GM19328 (cell line): Measurements from ENCODE around the gene LLGL1.

ENCODE experiments used
- ATAC-seq: cut with Tn5 transposase; IDR thresholded peaks from one replicate; pipeline ENCODE4 v1.9.1; 2021; ENCODE audit warnings: mild to moderate bottlenecking, moderate library complexity; ENCODE audit not compliant: unreplicated experiment

Gene LLGL1

GRCh38 chr17:18228176-18228682 lies 2.8 kb downstream of the LLGL1 start:
- ATAC-seq: no peak

DNA sequence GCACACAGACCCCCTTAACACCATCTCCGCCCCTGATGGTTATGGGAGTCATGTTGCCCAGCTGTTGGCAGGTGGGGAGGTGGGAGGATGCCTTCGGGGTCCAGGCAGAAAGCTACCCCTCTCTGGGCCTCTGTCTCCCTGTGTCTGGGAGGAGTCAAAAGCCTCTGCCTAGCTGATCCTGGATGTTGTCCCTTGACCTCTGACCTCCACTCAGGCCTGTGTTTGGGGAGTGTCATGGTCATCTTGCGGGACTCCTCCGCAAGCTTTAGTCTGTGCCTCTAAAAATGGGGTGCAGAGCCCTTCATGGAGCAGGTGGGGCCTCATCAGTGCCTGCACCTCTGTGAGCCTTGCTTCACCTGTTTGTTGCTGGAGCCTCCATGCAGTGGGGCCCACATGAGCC lies 3.8 kb downstream of the LLGL1 start:
- ATAC-seq: no peak

DNA sequence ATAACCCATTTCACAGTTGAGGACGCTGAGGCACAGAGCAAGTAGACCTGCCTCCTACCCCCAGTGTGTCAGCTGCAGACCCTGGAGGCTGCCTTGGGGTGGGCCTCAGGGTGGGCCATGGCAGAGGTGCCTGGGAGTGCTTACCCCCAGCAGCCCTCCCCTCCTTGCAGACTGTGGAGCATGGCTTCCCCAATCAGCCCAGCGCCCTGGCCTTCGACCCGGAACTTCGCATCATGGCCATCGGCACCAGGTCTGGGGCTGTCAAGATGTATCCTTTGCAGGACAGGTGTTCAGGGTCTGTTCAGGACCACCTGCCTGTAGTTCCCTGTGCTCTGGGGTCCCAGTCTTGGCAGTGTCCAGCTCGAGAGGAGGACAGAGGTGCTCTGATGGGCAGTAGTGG lies 4.3 kb downstream of the LLGL1 start:
- ATAC-seq: no peak

GRCh38 chr17:18230288-18231141 lies 5.1 kb downstream of the LLGL1 start:
- ATAC-seq: no peak

DNA sequence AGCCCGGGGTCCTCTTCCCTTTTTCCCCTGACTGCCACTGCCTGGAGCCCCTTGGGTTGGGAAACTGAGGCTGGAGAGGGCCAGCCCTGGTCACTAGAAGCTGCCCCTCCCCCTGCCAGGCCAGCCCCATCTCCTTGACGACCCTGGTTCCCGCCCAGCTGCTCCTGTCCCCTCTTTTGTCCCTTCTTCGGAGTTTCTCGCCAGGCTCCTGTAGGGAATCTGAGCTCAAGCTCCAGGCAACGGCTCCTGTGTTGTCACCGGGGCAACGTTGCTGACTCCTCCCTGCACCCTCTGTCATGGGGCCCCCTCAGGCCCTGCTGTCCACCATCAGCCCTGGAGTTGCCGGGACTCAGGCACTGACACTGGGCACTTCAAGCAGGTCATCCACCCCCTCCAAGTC lies 5.7 kb downstream of the LLGL1 start:
- no peak for ATAC-seq

DNA sequence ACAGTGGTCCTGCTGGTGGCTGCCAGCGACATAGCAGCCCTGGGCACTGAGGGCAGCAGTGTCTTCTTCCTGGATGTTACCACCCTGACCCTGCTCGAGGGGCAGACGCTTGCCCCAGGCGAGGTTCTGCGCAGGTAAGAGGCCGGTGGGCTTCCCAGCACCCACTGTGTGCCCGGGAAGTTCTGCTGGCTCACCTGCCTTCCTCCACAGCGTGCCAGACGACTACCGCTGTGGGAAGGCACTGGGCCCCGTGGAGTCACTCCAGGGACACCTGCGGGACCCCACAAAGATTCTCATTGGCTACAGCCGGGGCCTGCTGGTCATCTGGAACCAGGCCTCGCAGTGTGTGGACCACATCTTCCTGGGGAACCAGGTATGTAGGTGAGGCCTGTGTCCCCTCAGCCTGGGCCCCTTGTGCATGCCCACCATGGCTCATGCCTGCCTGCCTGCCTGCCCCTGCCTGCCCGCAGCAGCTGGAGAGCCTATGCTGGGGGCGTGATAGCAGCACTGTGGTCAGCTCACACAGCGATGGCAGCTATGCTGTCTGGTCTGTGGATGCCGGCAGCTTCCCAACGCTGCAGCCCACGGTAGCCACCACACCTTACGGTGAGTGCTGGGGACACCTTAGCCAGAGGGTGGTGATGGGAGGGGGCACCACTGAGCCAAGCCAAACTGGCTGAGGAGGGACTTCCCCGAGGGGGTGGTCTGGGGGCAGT lies 8.5 kb downstream of the LLGL1 start:
- no peak for ATAC-seq

DNA sequence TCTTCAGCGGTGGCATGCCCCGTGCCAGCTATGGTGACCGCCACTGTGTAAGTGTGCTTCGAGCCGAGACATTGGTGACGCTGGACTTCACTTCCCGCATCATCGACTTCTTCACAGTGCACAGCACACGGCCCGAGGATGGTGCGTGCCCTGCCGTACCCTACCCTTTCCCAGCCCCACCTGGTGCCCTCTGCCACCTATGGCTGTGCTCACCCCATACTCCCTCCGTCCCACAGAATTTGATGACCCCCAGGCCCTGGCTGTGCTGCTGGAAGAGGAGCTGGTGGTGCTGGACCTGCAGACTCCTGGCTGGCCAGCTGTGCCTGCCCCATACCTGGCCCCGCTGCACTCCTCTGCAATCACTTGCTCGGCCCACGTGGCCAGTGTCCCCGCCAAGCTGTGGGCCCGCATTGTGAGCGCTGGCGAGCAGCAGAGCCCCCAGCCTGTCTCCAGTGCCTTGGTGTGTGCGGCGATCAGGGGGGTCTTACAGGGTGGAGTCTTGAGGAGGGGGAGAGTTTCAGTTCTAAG lies 9.5 kb downstream of the LLGL1 start:
- ATAC-seq: no peak

DNA sequence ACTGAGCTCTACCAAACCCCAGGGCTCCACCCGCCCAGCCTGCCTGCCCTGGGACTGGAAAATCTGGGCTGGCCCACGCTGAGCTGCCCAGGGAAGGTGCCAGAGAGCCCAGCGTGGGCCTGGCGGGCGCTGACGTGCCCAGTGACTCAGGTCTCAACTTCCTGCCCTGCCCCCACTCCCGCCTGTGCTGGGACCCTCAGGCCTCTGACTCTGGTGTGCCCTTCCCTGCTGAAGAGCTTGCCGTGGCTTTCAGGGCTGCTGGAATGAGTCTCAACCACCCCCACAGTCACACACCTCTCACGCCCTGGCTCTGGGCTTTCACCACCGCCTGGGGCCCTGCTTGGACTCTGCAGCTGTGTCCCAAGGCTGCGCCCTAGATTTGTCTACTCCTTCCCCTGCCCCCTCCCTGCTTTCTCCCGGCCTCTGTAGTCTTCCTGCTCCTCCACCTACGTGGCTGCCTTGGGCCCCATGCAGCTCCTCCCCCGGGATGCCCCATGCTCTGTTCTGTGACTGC lies 10.4 kb downstream of the LLGL1 start:
- no peak for ATAC-seq

- no peak for ATAC-seq
Observed at GRCh38 chr17:18236494-18236893, 11.1 kb downstream of the LLGL1 start.

DNA sequence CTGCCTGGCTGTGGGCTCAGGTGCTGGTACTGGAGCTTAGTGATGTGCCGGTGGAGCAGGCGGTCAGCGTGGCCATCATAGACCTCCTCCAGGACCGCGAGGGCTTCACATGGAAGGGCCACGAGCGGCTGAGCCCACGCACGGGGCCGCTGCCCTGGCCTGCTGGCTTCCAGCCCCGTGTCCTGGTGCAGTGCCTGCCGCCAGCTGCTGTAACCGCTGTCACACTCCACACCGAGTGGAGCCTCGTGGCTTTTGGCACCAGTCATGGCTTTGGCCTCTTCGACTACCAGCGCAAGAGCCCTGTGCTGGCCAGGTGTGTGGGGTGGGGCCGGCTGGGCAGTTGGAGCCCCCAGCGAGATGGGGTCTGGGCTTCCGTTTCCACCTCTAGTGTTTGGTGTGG lies 12.0 kb downstream of the LLGL1 start:
- ATAC-seq: no peak

DNA sequence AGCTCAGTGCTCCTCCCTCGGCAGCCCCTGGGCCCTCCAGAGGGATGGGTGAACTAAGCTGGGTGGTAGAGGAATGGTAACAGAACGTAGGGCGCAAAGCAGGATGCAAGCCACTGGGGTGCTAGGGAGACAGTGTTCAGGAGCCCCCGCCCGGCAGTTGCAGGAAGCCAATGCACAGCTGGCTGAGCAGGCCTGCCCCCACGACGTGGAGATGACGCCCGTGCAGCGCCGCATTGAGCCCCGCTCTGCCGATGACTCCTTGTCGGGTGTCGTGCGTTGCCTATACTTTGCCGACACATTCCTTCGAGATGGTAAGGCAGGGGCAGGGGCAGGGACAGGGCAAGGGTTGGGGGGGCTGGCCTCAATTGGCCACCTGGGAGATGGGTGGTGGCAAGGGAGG lies 12.9 kb downstream of the LLGL1 start:
- ATAC-seq: no peak

- no peak for ATAC-seq
Observed at GRCh38 chr17:18240449-18240848, 15.0 kb downstream of the LLGL1 start.

GRCh38 chr17:18241229-18241871 lies 15.9 kb downstream of the LLGL1 start:
- no peak for ATAC-seq

DNA sequence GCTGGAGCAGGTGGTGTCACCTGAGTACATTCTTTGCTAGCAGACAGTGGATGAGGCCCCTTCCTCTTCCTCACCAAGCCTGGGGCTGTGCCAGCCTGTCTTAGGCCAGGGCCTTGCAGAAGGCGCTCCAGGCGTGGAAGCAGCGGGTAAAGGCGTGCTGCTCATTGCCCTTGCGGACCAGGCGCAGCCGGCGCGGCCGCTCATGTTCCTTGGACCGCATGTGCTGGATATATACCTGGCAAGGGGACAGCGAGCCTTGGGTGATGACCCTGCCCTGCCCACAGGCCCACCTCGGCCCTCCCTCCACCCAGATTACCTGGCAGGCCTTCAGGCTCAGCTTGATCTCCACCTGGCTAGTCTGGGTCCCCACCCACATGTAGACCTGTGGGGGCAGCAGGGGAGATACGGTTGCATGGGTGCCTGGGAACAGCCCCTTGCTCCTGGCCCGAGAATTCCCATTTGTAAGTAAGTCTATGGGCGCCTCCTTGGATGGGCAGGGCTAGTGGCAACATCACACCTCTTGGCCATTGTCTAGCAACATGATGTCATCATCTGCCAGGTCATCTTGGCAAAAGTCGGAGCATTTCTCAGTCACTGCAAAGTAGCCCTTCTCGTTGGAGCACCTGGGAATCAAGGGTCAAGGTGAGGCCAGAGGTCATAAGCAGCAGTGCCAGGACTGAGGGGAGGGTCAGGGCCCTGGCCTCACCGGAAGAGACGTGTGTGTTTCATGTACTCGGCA lies 19.8 kb downstream of the LLGL1 start:
- no peak for ATAC-seq

- ATAC-seq: no peak
Observed at GRCh38 chr17:18246109-18246725, 20.8 kb downstream of the LLGL1 start.

DNA sequence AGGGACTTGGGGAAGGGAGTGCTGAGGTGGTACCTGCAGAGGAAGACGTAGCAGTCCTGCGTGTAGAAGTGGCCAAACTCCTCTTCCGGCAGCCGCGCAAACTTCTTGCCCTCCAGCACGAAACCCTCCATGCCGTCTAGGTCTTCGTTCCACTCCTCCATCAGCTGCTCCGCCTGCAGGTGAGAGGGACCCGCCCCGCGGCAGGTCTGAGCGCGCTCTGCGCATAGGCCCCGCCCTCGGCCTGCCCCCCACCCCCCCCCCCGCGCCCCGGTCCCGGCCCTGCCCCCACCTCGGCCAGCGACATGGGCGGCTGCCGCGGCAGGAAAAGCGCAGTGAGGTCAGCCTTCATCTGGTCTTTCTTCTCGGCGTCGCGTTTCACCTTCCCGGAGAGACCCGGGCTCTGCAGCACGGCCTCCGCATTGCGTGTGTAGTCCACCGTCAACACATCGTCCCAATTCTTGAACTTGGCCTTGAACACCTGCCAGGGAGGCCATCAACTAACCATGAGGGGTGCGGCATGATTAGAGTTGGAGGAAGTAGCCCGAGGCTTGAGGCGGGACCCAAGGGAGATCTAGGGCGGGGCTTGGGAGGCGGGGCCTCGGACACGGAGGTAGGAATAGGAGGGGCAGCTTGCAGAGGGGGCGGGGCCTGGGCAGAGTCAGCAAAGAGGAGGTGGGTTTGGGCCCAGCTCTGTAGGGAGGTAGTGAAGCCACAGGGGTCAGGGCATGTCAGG lies 21.6 kb downstream of the LLGL1 start:
- ATAC-seq: no peak

GRCh38 chr17:18247613-18248001 lies 22.2 kb downstream of the LLGL1 start:
- no peak for ATAC-seq

DNA sequence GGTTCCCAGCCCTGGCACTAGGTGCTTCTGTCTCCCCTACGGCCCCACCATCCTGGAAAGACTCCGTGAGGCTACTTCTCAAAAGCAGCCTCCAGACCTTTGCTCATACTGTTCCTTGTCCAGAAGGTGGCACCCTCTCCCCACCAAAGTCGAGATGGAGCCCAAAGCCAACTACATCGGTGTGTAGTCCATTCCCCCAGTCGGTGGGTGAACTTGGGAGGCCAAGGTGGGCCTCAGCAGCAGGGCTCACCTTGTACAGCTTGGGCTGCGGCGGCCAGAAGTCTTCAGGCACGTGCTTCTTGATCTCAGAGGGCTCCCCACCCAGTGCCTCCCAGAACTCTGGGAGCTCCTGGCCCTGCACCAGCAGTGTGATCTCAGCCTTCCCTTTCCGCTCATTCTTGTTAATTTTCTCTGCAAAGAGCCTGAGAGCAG lies 22.9 kb downstream of the LLGL1 start:
- no peak for ATAC-seq

DNA sequence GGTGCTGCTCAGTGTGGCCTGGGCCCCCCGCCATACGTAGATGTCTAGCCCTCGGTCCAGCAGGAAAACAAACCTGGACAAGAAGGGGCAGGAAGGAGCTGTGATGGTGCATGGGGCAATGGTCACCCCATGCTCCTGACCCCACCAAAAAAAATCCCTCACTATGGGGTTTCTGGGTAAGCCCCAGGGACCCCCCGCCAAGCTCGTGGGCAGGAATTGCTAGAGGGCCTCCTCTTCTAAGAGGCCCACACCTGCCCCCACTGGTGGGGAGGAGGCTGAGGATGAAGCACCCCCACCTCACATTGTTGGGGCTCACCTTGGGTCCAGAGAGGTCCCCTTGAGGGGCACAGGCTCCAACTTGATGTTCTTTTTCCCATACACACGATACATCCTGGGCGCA lies 23.4 kb downstream of the LLGL1 start:
- no peak for ATAC-seq
